Pons (tissue), 1 donor: ENCODE results near the gene SLC25A3.
"Not testable (repeated sequence)": the region's sequence is repeated elsewhere in the genome, so short reads cannot be mapped to it uniquely, and the experiment has no call there.

ENCODE experiments used
- DNase-seq: peaks from one replicate; pipeline ENCODE4 v3.0.0-alpha.2; 2016; ENCODE audit warnings: low spot score

Gene SLC25A3

DNA sequence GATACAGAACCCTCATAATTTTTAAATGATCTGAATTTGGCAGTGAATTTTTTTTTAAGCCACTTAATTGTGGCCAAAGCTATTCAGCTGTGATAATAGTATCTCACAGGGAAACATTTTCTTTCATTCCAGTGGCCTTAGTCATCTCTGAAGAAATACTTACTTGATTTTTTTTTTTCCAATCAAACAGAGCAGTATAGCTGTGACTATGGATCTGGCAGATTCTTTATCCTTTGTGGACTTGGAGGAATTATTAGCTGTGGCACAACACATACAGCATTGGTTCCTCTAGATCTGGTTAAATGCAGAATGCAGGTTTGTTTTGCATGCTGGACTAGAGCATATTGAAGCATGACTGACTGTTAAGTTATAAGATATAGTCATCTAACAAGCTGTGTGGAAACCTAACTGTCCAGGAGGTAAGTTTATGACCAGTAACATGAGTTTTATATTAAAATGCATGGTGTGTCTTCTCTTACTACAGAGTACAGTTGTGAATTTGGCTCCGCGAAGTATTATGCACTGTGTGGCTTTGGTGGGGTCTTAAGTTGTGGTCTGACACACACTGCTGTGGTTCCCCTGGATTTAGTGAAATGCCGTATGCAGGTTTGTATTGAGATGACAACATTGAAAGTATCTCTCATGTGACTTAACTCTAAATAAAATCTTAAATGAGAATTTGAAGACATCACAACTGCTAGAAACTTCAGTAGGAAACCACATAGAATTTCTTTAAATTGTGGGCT, 1.9 kb downstream of the SLC25A3 start:
- DNase-seq: peak; percentile 13

- not testable (repeated sequence) for DNase-seq
Observed at GRCh38 chr12:98597313-98597712, 3.8 kb downstream of the SLC25A3 start.

DNA sequence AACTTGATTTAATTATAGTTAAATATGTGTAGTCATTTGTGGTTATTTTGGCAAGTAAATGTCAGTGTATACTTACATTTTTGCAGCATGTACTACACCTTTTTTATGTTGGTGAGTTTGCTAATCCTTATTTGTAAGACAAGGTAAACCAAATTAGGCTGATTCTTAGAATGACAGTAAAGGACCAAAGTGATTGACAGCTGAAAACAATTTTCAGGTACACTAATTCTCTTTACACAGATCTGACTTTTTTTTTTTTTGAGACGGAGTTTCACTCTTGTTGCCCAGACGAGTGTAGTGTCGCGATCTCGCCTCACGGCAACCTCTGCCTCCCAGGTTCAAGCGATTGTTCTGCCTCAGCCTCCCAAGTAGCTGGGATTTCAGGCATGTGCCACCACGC, 8.4 kb downstream of the SLC25A3 start:
- no peak for DNase-seq

DNA sequence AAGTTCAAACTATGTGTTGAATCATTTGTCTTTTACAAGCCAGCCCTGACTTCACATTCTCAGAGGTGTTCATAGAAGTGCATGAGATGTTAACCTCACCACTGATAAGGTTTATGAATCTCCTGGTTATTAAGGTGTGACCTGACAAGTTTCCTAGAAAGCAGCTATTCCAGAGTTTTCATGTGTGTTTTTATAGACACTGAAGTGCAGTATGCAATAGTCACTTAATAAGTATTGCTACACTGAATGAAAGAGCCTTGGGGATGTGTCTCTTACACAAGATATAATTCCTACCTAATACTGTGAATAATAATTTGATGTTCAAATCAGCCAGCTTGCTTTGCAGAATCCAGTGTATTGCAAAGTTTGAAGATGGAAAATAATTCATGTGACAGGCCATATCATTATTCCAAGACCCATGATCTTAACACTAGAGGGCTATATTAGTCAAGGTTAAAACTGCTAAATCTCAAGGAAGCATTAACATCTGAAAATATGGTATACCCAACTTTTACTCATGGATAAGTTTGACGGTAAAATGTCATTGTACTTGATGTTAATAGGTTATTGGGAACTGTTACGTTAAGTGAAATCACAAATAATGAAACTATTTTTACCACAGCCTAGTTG, 13.0 kb downstream of the SLC25A3 start:
- peak; percentile 23 for DNase-seq

GRCh38 chr12:98610596-98610995, 17.1 kb downstream of the SLC25A3 start:
- DNase-seq: no peak

DNA sequence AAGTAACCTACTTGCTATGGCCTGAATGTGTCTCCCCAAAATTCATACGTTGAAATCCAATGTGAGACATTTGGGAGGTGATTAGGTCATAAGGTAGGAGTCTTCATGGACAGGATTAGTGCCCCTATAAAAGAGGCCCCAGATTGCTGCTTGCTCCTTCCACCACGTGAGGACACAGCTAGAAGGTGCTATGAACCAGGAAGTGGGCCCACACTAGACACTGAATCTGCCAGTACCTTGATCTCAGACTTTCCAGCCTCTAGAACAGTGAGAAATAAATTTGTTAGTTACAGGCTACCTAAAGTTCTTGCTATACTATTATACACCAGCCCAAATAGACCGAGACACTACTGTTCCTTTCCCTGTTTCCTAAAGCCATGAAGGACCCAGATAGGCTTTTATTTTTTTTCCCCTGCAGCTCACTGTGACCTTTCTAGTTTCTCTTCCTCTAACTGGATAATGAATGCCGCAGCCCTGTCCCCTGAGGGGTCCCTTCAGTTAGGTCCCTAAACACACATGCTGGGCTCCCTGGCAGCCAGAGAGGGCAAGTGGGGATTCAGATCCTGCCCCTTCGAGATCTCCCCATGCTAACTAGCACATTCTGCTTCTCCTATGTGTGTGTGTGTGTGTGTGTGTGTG, 19.3 kb downstream of the SLC25A3 start:
- DNase-seq: peak; percentile 36

DNA sequence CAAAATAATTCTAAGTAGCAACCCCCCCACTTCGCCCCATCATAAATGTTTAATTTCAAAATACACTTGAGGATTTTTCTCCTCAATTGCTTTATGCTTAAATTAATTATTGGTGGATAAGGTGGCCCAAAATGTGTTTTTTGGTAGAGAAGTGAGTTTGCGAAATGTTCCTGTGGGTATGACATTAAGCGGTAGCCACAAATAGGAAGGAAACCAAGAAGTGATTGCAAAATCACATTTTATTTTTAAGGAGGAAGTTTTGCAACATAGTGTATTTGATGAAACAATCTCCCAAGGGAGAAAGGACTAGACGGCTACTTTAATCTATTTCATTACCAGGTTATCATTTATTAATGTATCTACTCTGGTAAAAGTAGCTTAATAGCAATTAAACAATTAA, 25.5 kb downstream of the SLC25A3 start:
- peak; percentile 63 for DNase-seq

GRCh38 chr12:98635657-98636323, 42.3 kb downstream of the SLC25A3 start:
- no peak for DNase-seq

GRCh38 chr12:98637068-98637467, 43.6 kb downstream of the SLC25A3 start:
- no peak for DNase-seq

DNA sequence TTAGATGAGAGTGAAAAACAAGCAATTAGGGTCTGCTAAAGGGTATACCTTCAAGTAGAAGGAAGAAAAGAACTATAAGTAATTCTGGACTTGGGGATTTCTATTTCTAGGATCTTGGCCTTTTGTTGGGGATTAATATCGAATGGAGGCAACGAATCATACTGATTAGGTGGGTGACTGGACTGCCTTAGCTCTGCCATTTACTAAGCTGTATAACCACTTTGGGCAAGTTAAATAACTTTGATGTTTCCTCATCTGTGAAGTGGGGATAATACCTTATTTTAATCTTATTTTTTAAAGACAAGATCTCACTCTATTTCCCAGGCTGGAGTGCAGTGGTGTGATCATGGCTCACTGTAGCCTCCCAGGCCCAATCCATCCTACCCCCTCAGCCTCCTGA, 44.5 kb downstream of the SLC25A3 start:
- no peak for DNase-seq

GRCh38 chr12:98639491-98639890, 46.0 kb downstream of the SLC25A3 start:
- DNase-seq: no peak

DNA sequence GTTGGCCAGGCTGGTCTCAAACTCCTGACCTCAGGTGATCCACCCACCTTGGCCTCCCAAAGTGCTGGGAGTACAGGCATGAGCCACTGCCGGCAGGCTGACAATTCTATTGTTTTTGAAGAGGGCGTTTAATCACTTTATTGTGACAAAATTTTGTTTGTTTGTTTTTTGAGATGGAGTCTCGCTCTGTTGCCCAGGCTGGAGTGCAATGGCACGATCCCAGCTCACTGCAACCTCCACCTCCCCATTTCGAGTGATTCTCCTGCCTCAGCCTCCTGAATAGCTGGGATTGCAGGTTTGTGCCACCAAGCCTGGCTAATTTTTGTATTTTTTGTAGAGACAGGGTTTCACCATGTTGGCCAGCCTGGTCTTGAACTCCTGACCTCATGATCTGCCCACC, 49.3 kb downstream of the SLC25A3 start:
- DNase-seq: not testable (repeated sequence)

GRCh38 chr12:98644433-98644711, 50.9 kb downstream of the SLC25A3 start:
- DNase-seq: no peak

GRCh38 chr12:98644712-98645571, 51.5 kb downstream of the SLC25A3 start, which contains the start of the genes APAF1 and IKBIP:
Gene APAF1, plus strand, starts transcription at chr12:98645290. Its CDS starts 3,070 bp downstream, at chr12:98648360.
Gene IKBIP, minus strand, starts transcription at chr12:98644788. Its CDS starts 87 bp downstream, at chr12:98644701.
- peak; percentile 95 for DNase-seq

DNA sequence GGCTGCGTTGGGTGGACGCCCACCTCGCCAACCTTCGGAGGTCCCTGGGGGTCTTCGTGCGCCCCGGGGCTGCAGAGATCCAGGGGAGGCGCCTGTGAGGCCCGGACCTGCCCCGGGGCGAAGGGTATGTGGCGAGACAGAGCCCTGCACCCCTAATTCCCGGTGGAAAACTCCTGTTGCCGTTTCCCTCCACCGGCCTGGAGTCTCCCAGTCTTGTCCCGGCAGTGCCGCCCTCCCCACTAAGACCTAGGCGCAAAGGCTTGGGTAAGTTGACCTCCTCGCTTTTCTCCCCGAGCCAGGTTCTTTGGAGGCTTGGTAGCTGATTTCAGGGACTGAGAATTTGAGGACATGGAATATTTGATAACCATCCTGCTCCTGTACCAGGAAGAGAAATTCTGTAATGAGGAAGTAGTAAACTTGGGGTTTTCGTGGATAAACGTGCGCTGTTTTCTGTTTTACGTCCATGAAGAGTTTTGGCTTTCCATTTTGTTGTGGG, 52.1 kb downstream of the SLC25A3 start:
- DNase-seq: peak; percentile 47

DNA sequence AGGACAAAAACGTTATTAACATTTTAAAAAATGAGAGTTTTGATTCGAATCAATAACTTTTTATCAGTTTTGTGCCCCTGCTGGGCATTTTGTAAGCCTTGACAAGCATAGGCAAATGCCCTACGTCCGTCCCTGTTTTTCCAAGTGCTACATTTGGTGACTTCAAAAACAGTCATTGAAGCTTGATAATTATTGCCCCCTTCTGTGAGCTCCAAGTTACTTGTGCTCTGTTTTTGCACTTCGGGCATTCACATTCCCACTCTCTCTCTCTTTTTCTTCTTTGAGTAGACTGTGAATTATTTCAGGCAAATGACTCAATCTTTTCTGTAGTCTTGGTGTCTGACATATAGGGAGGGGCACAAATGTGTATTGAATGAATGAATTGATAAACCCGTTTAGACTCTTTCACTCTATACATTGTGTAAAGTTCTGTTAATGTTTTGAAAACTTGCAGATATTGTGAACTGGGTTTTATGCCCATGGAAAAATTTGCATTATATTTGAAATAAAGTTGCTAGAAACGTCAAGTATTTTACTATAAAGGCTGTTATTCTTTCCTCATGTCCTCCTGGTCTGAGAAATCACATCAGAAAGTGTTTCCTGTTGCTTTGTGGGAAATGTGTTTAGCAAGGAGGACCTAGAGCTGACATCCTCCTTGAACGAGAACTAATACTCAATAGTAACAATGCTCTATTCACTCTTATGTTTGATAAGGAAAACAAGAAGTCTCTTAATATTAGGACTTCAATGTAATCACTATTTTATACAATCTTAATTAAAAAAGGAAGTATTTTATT, 53.0 kb downstream of the SLC25A3 start:
- DNase-seq: peak; percentile 35

DNA sequence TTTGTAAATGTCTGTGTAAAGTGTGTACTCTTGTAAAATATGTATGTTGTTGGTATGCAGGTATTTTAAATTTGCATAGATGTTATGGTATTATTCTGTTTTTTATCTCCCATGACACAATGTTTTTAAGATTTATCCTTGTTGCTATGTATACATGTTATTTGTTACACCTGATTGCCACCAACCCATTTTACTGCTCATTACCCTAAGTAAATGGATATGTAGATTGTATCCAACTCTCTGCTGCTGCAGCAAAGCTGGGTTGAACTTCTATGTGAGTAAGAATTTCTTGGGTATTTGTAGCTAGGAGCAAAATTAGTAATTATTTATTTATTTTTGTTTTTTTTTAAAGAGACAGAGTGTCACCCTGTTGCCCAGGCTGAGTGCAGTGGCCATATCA, 57.8 kb downstream of the SLC25A3 start:
- DNase-seq: no peak

DNA sequence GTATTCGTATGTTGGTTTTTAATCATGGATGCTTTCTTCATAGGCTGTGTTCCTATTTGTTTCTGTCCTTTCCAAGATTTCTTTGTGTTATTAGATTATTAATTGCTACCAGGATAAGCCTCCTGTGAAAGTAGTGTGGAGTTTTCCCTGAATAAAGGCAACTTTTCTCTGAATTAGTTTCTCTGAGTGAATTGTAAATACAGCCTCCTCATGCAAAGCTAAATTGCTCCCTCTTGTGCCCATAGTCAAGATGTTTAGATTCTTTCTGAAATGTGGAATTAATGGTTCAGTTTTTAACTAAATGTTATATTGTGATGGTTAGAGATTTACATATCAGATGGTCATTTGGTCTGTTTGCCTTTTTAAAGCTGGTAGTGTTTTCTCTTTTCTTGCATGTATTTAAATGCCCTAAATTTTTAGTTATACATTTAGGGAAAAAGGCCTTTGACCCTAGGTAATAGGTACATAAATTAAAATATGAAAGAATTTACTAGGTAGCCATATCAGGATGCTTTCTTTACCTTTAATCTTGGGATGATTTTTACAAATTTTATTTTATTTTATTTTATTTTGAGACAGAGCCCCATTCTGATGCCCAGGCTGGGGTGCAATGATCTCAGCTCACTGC, 60.5 kb downstream of the SLC25A3 start:
- DNase-seq: peak; percentile 81
